ENCODE results near the gene TNFAIP8L1.

- no peak for TF ChIP-seq CTCF (IDR thresholded peaks at IDR 0.05)
- no peak for TF ChIP-seq POLR2A (IDR thresholded peaks at IDR 0.05)
These were observed 48.1 kb downstream of the TNFAIP8L1 start for GRCh38 chr19:4687396-4687795.

Data from thyroid gland (tissue), 4 donors.